OCI-LY3 (cell line): ENCODE measurements around the gene HEATR5B.

ENCODE experiments used
- H2AFZ ChIP-seq: fragments of 200-600, 300-600 bp; shearing (Covaris generic); 2 replicates; pipeline ENCODE4 v1.6.0; 2014; ENCODE audit warnings: antibody characterized with exemption, low read depth, low read length
- H3K27ac ChIP-seq: fragments of 200-600, 300-600 bp; sonication (generic); 2 replicates; pipeline ENCODE4 v1.5.1; 2014; ENCODE audit warnings: mild to moderate bottlenecking, low read length, moderate library complexity, mixed read lengths
- H3K27me3 ChIP-seq: fragments of 200-600, 300-600 bp; sonication (generic); 2 replicates; pipeline ENCODE4 v1.6.1; 2014; ENCODE audit warnings: low read depth, low read length, mixed read lengths
- H3K36me3 ChIP-seq: fragments of 200-600, 300-600 bp; sonication (generic); replicated peaks from 2 replicates; pipeline ENCODE3; 2014; ENCODE audit warnings: low read depth, low read length, mixed read lengths
- H3K4me1 ChIP-seq: fragments of 300-600, 200-600 bp; sonication (generic); 2 replicates; pipeline ENCODE4 v1.6.1; 2014; ENCODE audit warnings: low read length, mixed read lengths
- H3K4me2 ChIP-seq: fragments of 200-600, 300-600 bp; sonication (generic); 2 replicates; pipeline ENCODE4 v1.6.1; 2014; ENCODE audit warnings: low read length, mixed read lengths
- H3K4me3 ChIP-seq: fragments of 300-600, 200-600 bp; sonication (generic); 2 replicates; pipeline ENCODE4 v1.5.1; 2014; ENCODE audit warnings: antibody characterized with exemption, mild to moderate bottlenecking, low read length, moderate library complexity
- H3K79me2 ChIP-seq: fragments of 300-600, 200-600 bp; shearing (Covaris generic); 2 replicates; pipeline ENCODE4 v1.6.1; 2014; ENCODE audit warnings: mild to moderate bottlenecking, low read length, mixed read lengths
- H3K9ac ChIP-seq: fragments of 300-600, 200-600 bp; shearing (Covaris generic); 2 replicates; pipeline ENCODE4 v1.6.0; 2014; ENCODE audit warnings: mild to moderate bottlenecking, low read length, moderate library complexity
- H3K9me3 ChIP-seq: fragments of 200-600, 300-600 bp; shearing (Covaris generic); 2 replicates; pipeline ENCODE4 v1.6.1; 2014; ENCODE audit warnings: low read length, mixed read lengths; ENCODE audit not compliant: insufficient read depth
- H4K20me1 ChIP-seq: fragments of 200-600, 300-600 bp; sonication (generic); 2 replicates; pipeline ENCODE4 v1.6.1; 2016; ENCODE audit warnings: low read length, mixed read lengths; ENCODE audit not compliant: insufficient read depth
- CTCF ChIP-seq: fragments of 200-600, 300-600 bp; sonication (generic); IDR thresholded peaks from 2 replicates; pipeline ENCODE4 v1.5.1; 2014; ENCODE audit warnings: antibody characterized with exemption, low read length, low read depth
- EZH2phosphoT487 ChIP-seq: fragments of 200-600 bp; shearing (Covaris generic); IDR thresholded peaks from 2 replicates; pipeline ENCODE4 v1.6.1; 2018; ENCODE audit warnings: antibody characterized with exemption, mixed run types, low read depth

HEATR5B gene

GRCh38 chr2:36964496-36965058 lies 119.6 kb downstream of the HEATR5B start:
- Histone ChIP-seq H3K79me2 (peaks cover 34% of the 10 kb centered on the region), H3K9me3 (no peaks in the 10 kb centered on the region), H3K4me1 (peaks cover 31% of the 10 kb centered on the region), H4K20me1 (peaks cover 10% of the 10 kb centered on the region; the same call in 1 of the 2 replicates), H3K4me2 (peak overlapping the region; percentile 88), H2AFZ (no peak overlapping the region), H3K4me3 (0 out of 2 replicates have a peak overlapping the region, but pooled peaks have one; percentile 96), H3K9ac (no peak overlapping the region), H3K27me3 (no peaks in the 10 kb centered on the region), H3K27ac (no peak overlapping the region), H3K36me3 (no peaks in the 10 kb centered on the region)
- TF ChIP-seq CTCF (no peak), EZH2phosphoT487 (no peak)

- no peak overlapping the region for H3K4me2 ChIP-seq
- TF ChIP-seq EZH2phosphoT487 (no peak), CTCF (no peak)
Observed at GRCh38 chr2:36963734-36964133, 120.4 kb downstream of the HEATR5B start.

GRCh38 chr2:36963106-36963505 lies 121.1 kb downstream of the HEATR5B start:
- no peak overlapping the region for H2AFZ ChIP-seq
- H4K20me1 ChIP-seq, result peaks cover 14% of the 10 kb centered on the region
- no peak overlapping the region for H3K4me2 ChIP-seq
- no peak overlapping the region for H3K27ac ChIP-seq
- no peak overlapping the region for H3K4me3 ChIP-seq
- peaks cover 40% of the 10 kb centered on the region for H3K79me2 ChIP-seq
- no peaks in the 10 kb centered on the region for H3K27me3 ChIP-seq
- no peaks in the 10 kb centered on the region for H3K9me3 ChIP-seq
- H3K4me1 ChIP-seq, result peaks cover 27% of the 10 kb centered on the region
- no peaks in the 10 kb centered on the region for H3K36me3 ChIP-seq
- H3K9ac ChIP-seq, result no peak overlapping the region
- TF ChIP-seq CTCF (no peak), EZH2phosphoT487 (no peak)

More at GRCh38 chr2:36963734-36964133, 120.4 kb downstream of the HEATR5B start:
- peaks cover 33% of the 10 kb centered on the region for H3K4me1 ChIP-seq
- no peaks in the 10 kb centered on the region for H3K36me3 ChIP-seq
- H4K20me1 ChIP-seq, result peaks cover 10% of the 10 kb centered on the region; the same call in 1 of the 2 replicates
- no peak overlapping the region for H3K4me3 ChIP-seq
- no peak overlapping the region for H3K9ac ChIP-seq
- no peak overlapping the region for H2AFZ ChIP-seq
- peaks cover 34% of the 10 kb centered on the region for H3K79me2 ChIP-seq
- H3K27me3 ChIP-seq, result no peaks in the 10 kb centered on the region
- H3K27ac ChIP-seq, result no peak overlapping the region
- no peaks in the 10 kb centered on the region for H3K9me3 ChIP-seq

GRCh38 chr2:36960773-36961172 lies 123.4 kb downstream of the HEATR5B start:
- Histone ChIP-seq H3K4me3 (no peak overlapping the region), H3K4me1 (peaks cover 16% of the 10 kb centered on the region), H3K27me3 (no peaks in the 10 kb centered on the region), H3K9ac (no peak overlapping the region), H3K79me2 (peaks cover 52% of the 10 kb centered on the region), H2AFZ (no peak overlapping the region), H3K4me2 (no peak overlapping the region), H3K27ac (no peak overlapping the region), H4K20me1 (peaks cover 17% of the 10 kb centered on the region), H3K36me3 (no peaks in the 10 kb centered on the region), H3K9me3 (no peaks in the 10 kb centered on the region)
- TF ChIP-seq EZH2phosphoT487 (no peak), CTCF (no peak)
